Measurements from ENCODE around the gene STYX. TPM values are rescaled to one million over a fixed set of nuclear protein-coding genes. Genes with fewer than 3 reads are reported as not detected.
"Not testable (repeated sequence)": the region's sequence is repeated elsewhere in the genome, so short reads cannot be mapped to it uniquely, and the experiment has no call there.

The STYX gene
- total RNA-seq, 2 donors from 2014 or later = 12.8 to 16.6 TPM

DNA sequence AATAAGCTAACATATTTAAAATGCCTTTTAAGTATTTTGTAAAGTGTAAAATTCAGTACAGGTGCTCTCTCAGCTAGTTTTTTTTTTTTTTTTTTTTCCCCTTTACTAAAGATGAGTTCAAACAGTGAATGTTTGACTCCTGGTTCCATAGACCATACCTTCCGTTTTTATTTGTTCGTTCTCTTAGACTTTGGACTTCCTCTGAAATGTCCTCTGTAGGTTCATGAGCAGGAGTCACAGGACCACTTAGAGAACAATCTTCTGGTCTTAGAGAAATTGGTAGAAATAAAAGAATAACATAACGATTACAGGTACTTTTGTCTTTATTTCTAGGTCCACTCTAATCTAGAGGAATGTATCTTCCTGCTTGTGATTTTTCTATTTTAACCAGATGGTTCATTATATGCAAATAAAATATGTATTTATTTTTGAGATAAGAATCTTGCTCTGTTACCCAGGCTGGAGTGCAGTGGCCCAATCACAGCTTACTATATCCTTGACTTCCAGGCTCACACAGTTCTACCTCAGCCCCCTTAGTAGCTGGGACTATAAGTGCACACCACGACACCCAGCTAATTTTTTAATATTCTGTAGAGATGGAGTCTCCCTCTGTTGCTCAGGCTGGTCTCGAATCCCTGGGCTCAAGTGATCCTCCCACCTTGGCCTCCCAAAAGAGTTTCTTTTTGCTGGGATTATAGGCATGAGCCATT, 25.8 kb downstream of the STYX start:
- Histone ChIP-seq H3K4me1 (replicated peaks) (no peaks in the 10 kb centered on the region), H3K27ac (no peak overlapping the region), H3K27me3 (replicated peaks; ENCODE audit: insufficient read depth) (no peaks in the 10 kb centered on the region), H3K4me3 (no peak overlapping the region), H3K36me3 (no peaks in the 10 kb centered on the region), H3K9me3 (no peaks in the 10 kb centered on the region)
- no peak for TF ChIP-seq POLR2AphosphoS5 (IDR thresholded peaks at IDR 0.05)
- TF ChIP-seq CTCF (IDR thresholded peaks at IDR 0.05) = no peak
- TF ChIP-seq POLR2A (IDR thresholded peaks at IDR 0.05) = no peak
- intact Hi-C loops (cut with DNase I) = no loop called here
- WGBS = 90% methylated on average over 5 of the region's 5 CpGs
- no peak for DNase-seq (ENCODE audit: low spot score)

DNA sequence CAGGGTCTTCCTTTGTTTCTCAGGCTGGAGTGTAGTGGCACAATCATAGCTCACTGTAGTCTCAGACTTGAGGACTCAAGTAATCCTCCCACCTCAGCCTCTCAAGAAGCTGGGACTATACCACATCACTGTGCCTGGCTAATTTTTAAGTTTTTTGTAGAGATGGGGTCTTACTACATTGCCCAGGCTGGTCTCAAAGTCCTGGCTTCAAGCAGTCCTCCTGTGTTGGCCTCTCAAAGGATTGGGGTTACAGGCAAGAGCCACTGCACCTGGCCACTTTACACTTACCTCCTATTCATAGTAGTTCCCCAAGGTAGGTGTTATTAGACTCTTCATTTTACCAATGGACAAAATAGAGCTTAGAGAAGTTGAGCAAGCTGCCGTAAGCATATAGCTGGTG, 29.2 kb downstream of the STYX start:
- TF ChIP-seq POLR2AphosphoS5 (IDR thresholded peaks at IDR 0.05) (no peak), POLR2A (IDR thresholded peaks at IDR 0.05) (no peak), CTCF (IDR thresholded peaks at IDR 0.05) (no peak)
- WGBS = 96% methylated on average over 1 of the region's 1 CpG
- no peak for DNase-seq (ENCODE audit: low spot score)
- Histone ChIP-seq H3K4me1 (replicated peaks) (no peaks in the 10 kb centered on the region), H3K36me3 (no peaks in the 10 kb centered on the region), H3K27ac (no peak overlapping the region), H3K4me3 (no peak overlapping the region), H3K9me3 (no peaks in the 10 kb centered on the region), H3K27me3 (replicated peaks; ENCODE audit: insufficient read depth) (no peaks in the 10 kb centered on the region)
- intact Hi-C loops (cut with DNase I) = no loop called here

GRCh38 chr14:52762923-52763322, 33.0 kb downstream of the STYX start:
- H3K36me3 ChIP-seq; H3K9me3 ChIP-seq; intact Hi-C loops (cut with DNase I); DNase-seq (ENCODE audit: low spot score); H3K4me1 ChIP-seq (replicated peaks); H3K27ac ChIP-seq; H3K27me3 ChIP-seq (replicated peaks; ENCODE audit: insufficient read depth); H3K4me3 ChIP-seq: not testable (repeated sequence)
- 93% methylated on average over 4 of the region's 4 CpGs for WGBS

DNA sequence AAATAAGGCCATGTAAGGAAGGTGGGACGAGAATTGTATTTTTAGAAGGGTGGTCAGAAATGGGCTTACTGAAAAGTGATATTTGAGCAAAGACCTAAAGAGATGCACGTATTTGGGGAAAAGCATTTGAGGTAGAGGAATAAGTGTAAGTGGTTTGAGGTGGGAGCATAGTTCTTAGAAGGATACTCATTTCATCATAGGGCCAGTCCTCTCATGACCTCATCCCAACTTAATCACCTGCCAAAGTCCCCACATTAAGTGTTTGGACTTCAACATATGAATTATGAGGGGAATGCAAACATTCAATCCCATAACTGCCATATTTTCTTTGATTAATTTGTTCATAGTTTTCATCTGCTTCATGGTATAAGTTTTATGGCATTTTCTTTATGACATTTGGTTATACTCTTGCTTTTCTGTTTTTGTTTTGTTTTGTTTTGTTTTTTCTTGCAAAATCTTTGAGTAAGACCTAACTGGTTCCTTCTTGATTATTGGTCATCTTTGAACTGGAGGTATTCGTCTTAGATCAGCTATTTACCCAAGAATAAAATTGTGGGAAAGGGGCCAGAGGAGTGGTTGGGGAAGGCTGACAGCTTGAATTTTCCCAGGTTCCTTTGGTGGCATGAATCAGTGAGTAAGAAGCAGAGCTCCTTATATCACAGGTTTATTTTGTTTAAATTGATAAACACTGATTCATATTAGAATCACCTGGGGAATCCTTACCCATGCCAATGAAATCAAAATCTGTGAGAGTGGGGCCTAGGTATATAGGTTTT, 37.3 kb downstream of the STYX start:
- no peaks in the 10 kb centered on the region for H3K36me3 ChIP-seq
- no peak overlapping the region for H3K27ac ChIP-seq
- 81% methylated on average over 3 of the region's 3 CpGs for WGBS
- intact Hi-C loops (cut with DNase I) = no loop called here
- H3K9me3 ChIP-seq = no peaks in the 10 kb centered on the region
- H3K4me3 ChIP-seq = no peak overlapping the region
- no peak for TF ChIP-seq POLR2AphosphoS5 (IDR thresholded peaks at IDR 0.05)
- H3K27me3 ChIP-seq (replicated peaks; ENCODE audit: insufficient read depth) = no peaks in the 10 kb centered on the region
- DNase-seq (ENCODE audit: low spot score) = no peak
- no peaks in the 10 kb centered on the region for H3K4me1 ChIP-seq (replicated peaks)

DNA sequence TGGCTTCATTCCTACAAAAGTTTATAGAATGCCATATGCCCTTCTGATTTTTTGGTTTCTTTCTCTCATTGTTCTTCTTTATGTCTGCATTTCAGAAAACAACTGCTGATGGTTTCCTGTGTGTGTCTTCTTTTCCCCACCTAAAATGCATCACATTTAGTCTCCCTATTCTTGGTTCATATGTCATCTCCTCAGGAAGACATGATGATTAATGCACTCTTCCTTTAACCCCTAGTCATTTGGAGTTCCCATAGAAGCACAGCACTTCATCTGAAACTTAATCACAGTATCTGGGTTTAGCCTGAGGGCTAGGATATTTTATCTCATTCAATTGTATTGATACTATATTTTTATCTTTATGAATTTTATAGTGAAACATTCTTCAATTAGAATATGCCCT, 39.9 kb downstream of the STYX start:
- Histone ChIP-seq H3K27me3 (replicated peaks; ENCODE audit: insufficient read depth) (no peaks in the 10 kb centered on the region), H3K9me3 (no peaks in the 10 kb centered on the region), H3K27ac (no peak overlapping the region), H3K4me3 (no peak overlapping the region), H3K36me3 (no peaks in the 10 kb centered on the region), H3K4me1 (replicated peaks) (no peaks in the 10 kb centered on the region)
- TF ChIP-seq POLR2A (IDR thresholded peaks at IDR 0.05) (no peak), CTCF (IDR thresholded peaks at IDR 0.05) (no peak), POLR2AphosphoS5 (IDR thresholded peaks at IDR 0.05) (no peak)
- intact Hi-C loops (cut with DNase I) = no loop called here
- DNase-seq (ENCODE audit: low spot score) = no peak

DNA sequence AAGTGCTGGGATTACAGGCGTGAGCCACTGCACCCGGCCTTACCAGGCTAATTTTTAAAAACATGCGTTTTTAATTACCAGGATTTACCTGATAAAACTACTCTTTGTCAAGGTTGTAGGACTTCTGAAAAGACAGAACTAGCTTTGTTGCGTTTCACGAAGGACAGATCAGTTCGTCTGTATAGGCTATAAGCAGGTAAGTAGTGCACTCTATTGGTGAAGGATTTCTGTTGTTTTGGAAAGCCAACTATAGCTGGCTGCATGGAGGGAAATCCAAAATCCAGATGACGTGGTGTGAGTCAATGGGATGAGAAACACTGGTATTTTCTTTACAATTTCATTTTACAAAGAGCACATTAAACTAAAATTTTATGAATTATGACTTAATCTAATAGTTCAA, 46.9 kb downstream of the STYX start:
- H3K9me3 ChIP-seq = no peaks in the 10 kb centered on the region
- no peak for TF ChIP-seq POLR2AphosphoS5 (IDR thresholded peaks at IDR 0.05)
- TF ChIP-seq CTCF (IDR thresholded peaks at IDR 0.05) = no peak
- no peak for TF ChIP-seq POLR2A (IDR thresholded peaks at IDR 0.05)
- WGBS = 73% methylated on average over 7 of the region's 7 CpGs

More for the DNA sequence above, 46.9 kb downstream of the STYX start:
- no peak overlapping the region for H3K27ac ChIP-seq
- no peak overlapping the region for H3K4me3 ChIP-seq
- intact Hi-C loops (cut with DNase I) = no loop called here
- no peaks in the 10 kb centered on the region for H3K27me3 ChIP-seq (replicated peaks; ENCODE audit: insufficient read depth)
- H3K4me1 ChIP-seq (replicated peaks) = no peaks in the 10 kb centered on the region
- no peak for DNase-seq (ENCODE audit: low spot score)
- H3K36me3 ChIP-seq = no peaks in the 10 kb centered on the region
